H1 (cell line): ENCODE results near the gene C12orf76.

Experiments
- CBX8 ChIP-seq: fragments of 300-800, 300-1000 bp; sonication (generic); IDR thresholded peaks from 2 replicates; pipeline ENCODE4 v1.7.1; 2016; ENCODE audit warnings: low read depth, low read length, borderline replicate concordance
- CREB1 ChIP-seq: IDR thresholded peaks from 2 replicates; pipeline ENCODE4 v1.6.1; 2012; ENCODE audit warnings: inconsistent platforms
- FOSL1 ChIP-seq: IDR thresholded peaks from 2 replicates; pipeline ENCODE4 v1.6.1; 2011; ENCODE audit warnings: mild to moderate bottlenecking, low read depth, low read length, moderate library complexity; ENCODE audit not compliant: insufficient read depth
- POLR2AphosphoS5 ChIP-seq: IDR thresholded peaks from 2 replicates; pipeline ENCODE4 v1.6.1; 2011; ENCODE audit warnings: low read depth, low read length
- TF ChIP-seq, protein P1 (sequence below): IDR thresholded peaks from 2 replicates; pipeline ENCODE4 v1.6.1; 2011; ENCODE audit warnings: low read length, improper control_type of control experiment
- TF ChIP-seq, protein P2 (sequence below), 3 experiments: IDR thresholded peaks; 1 replicate in 2 of 3; 2 replicates in 1 of 3; pipeline versions ENCODE4 v1.5.1 to v1.6.1; 2011; ENCODE audit warnings: low read length in 3 of 3, mild to moderate bottlenecking in 3 of 3, inconsistent platforms in 2 of 3, low read depth in 1 of 3, moderate library complexity in 1 of 3; ENCODE audit not compliant: insufficient read depth in 1 of 3; ENCODE audit errors: control extremely low read depth in 1 of 3

DNA sequence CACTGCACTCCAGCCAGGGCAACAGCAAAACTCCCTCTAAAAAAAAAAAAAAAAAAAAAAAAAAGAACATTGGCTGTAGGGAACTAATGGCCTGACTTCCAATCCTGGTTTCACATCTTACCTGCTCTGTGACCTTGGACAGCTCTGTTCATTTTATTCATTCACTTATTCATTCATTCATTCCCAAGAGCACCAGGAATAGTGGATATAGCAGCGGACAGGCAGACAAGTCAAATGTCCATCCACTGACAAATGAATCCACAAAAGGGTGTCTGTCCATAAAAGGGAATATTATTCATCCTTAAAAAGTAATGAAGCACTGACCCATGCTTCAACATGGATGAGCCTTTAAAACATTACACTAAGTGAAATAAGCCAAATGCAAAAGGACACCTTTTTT lies 27.6 kb upstream of the C12orf76 start:
- no peak for TF ChIP-seq POLR2AphosphoS5
- TF ChIP-seq, protein P1, sequence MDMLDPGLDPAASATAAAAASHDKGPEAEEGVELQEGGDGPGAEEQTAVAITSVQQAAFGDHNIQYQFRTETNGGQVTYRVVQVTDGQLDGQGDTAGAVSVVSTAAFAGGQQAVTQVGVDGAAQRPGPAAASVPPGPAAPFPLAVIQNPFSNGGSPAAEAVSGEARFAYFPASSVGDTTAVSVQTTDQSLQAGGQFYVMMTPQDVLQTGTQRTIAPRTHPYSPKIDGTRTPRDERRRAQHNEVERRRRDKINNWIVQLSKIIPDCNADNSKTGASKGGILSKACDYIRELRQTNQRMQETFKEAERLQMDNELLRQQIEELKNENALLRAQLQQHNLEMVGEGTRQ = no peak
- no peak for TF ChIP-seq CREB1
- TF ChIP-seq, protein P2, sequence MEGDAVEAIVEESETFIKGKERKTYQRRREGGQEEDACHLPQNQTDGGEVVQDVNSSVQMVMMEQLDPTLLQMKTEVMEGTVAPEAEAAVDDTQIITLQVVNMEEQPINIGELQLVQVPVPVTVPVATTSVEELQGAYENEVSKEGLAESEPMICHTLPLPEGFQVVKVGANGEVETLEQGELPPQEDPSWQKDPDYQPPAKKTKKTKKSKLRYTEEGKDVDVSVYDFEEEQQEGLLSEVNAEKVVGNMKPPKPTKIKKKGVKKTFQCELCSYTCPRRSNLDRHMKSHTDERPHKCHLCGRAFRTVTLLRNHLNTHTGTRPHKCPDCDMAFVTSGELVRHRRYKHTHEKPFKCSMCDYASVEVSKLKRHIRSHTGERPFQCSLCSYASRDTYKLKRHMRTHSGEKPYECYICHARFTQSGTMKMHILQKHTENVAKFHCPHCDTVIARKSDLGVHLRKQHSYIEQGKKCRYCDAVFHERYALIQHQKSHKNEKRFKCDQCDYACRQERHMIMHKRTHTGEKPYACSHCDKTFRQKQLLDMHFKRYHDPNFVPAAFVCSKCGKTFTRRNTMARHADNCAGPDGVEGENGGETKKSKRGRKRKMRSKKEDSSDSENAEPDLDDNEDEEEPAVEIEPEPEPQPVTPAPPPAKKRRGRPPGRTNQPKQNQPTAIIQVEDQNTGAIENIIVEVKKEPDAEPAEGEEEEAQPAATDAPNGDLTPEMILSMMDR (IDR thresholded peaks at IDR 0.05; ENCODE audit: control extremely low read depth in 1 of 3, insufficient read depth in 1 of 3, low read depth in 1 of 3, low read length in 3 of 3) = no peak
- TF ChIP-seq FOSL1 = no peak
- no peak for TF ChIP-seq CBX8
